Measurements from ENCODE around the gene IGSF9B.
"Not testable (repeated sequence)": the region's sequence is repeated elsewhere in the genome, so short reads cannot be mapped to it uniquely, and the experiment has no call there.

The IGSF9B gene

GRCh38 chr11:133956650-133957633 lies at the start of gene IGSF9B:
TSS of gene IGSF9B (minus strand) at chr11:133956968. CDS start at chr11:133956754, 214 bp downstream.
- Mint-ChIP-seq H3K4me3 (peak within 1 kb of the TSS; percentile 75), H3K4me1 (peaks cover 14 to 21% of the 10 kb centered on the region in 2 donors), H3K9me3 (peaks cover 0 to 1% of the 10 kb centered on the region in 2 donors), H3K27ac (no peak within 1 kb of the TSS), H3K36me3 (no peaks in the 10 kb centered on the region), H3K27me3 (peaks cover 54 to 72% of the 10 kb centered on the region in 2 donors)
- ATAC-seq (replicated peaks) (peak; percentile 92 to 95), DNase-seq (peak; percentile 84)

GRCh38 chr11:134004496-134005172 lies 47.9 kb upstream of the IGSF9B start:
- DNase-seq (no peak), ATAC-seq (replicated peaks) (no peak)
- Mint-ChIP-seq H3K27me3 (peaks cover 4 to 11% of the 10 kb centered on the region in 2 donors), H3K9me3 (no peaks in the 10 kb centered on the region), H3K4me3 (no peak overlapping the region), H3K36me3 (no peaks in the 10 kb centered on the region), H3K4me1 (peaks cover 0 to 2% of the 10 kb centered on the region in 2 donors), H3K27ac (no peak overlapping the region)

GRCh38 chr11:134003792-134004495 lies 47.2 kb upstream of the IGSF9B start:
- Mint-ChIP-seq H3K27ac (no peak overlapping the region), H3K4me1 (peaks cover 0 to 2% of the 10 kb centered on the region in 2 donors), H3K9me3 (no peaks in the 10 kb centered on the region), H3K36me3 (no peaks in the 10 kb centered on the region), H3K4me3 (no peak overlapping the region), H3K27me3 (peaks cover 0 to 9% of the 10 kb centered on the region in 2 donors)
- ATAC-seq (replicated peaks) = no peak
- no peak for DNase-seq

- not testable (repeated sequence) for H3K4me3 Mint-ChIP-seq; H3K27ac Mint-ChIP-seq; H3K9me3 Mint-ChIP-seq; H3K36me3 Mint-ChIP-seq; H3K4me1 Mint-ChIP-seq; H3K27me3 Mint-ChIP-seq; ATAC-seq (replicated peaks); DNase-seq
Measured at GRCh38 chr11:134002819-134003218, 46.1 kb upstream of the IGSF9B start.

- H3K4me1 Mint-ChIP-seq; DNase-seq; H3K4me3 Mint-ChIP-seq; H3K27ac Mint-ChIP-seq; H3K36me3 Mint-ChIP-seq; ATAC-seq (replicated peaks); H3K9me3 Mint-ChIP-seq: not testable (repeated sequence)
- H3K27me3 Mint-ChIP-seq = peaks cover under 1 to 14% of the 10 kb centered on the region in 2 donors
Measured at GRCh38 chr11:134002338-134002737, 45.6 kb upstream of the IGSF9B start.

GRCh38 chr11:134001596-134001995 lies 44.8 kb upstream of the IGSF9B start:
- ATAC-seq (replicated peaks) (no peak), DNase-seq (no peak)
- H3K9me3 Mint-ChIP-seq = no peaks in the 10 kb centered on the region
- no peak overlapping the region for H3K4me3 Mint-ChIP-seq
- no peaks in the 10 kb centered on the region for H3K36me3 Mint-ChIP-seq
- peaks cover 7 to 21% of the 10 kb centered on the region in 2 donors for H3K27me3 Mint-ChIP-seq
- no peaks in the 10 kb centered on the region for H3K4me1 Mint-ChIP-seq
- no peak overlapping the region for H3K27ac Mint-ChIP-seq

- Mint-ChIP-seq H3K27ac (no peak overlapping the region), H3K27me3 (peaks cover 7 to 21% of the 10 kb centered on the region in 2 donors)
Measured at GRCh38 chr11:134001088-134001487, 44.3 kb upstream of the IGSF9B start.

GRCh38 chr11:133999355-133999754 lies 42.6 kb upstream of the IGSF9B start:
- Mint-ChIP-seq H3K27ac (no peak overlapping the region), H3K36me3 (no peaks in the 10 kb centered on the region), H3K27me3 (peaks cover 7 to 29% of the 10 kb centered on the region in 2 donors), H3K4me1 (no peaks in the 10 kb centered on the region), H3K4me3 (no peak overlapping the region), H3K9me3 (peaks cover 0 to 3% of the 10 kb centered on the region in 2 donors)
- no peak for ATAC-seq (replicated peaks)
- DNase-seq = no peak

More at GRCh38 chr11:134001088-134001487, 44.3 kb upstream of the IGSF9B start:
- DNase-seq (no peak), ATAC-seq (replicated peaks) (no peak)
- Mint-ChIP-seq H3K4me3 (no peak overlapping the region), H3K9me3 (no peaks in the 10 kb centered on the region), H3K36me3 (no peaks in the 10 kb centered on the region), H3K4me1 (no peaks in the 10 kb centered on the region)

- peaks cover 7 to 29% of the 10 kb centered on the region in 2 donors for H3K27me3 Mint-ChIP-seq
- H3K27ac Mint-ChIP-seq = no peak overlapping the region
- no peak overlapping the region for H3K4me3 Mint-ChIP-seq
- ATAC-seq (replicated peaks) (no peak), DNase-seq (no peak)
- H3K9me3 Mint-ChIP-seq = peaks cover 0 to 3% of the 10 kb centered on the region in 2 donors
- no peaks in the 10 kb centered on the region for H3K4me1 Mint-ChIP-seq
- no peaks in the 10 kb centered on the region for H3K36me3 Mint-ChIP-seq
Measured at GRCh38 chr11:133997554-133997953, 40.8 kb upstream of the IGSF9B start.

GRCh38 chr11:133996671-133997070 lies 39.9 kb upstream of the IGSF9B start:
- H3K27ac Mint-ChIP-seq = no peak overlapping the region
- H3K27me3 Mint-ChIP-seq = peaks cover 7 to 30% of the 10 kb centered on the region in 2 donors
- no peak overlapping the region for H3K4me3 Mint-ChIP-seq

GRCh38 chr11:133995066-133995465 lies 38.3 kb upstream of the IGSF9B start:
- Mint-ChIP-seq H3K27ac (no peak overlapping the region), H3K36me3 (no peaks in the 10 kb centered on the region), H3K4me3 (no peak overlapping the region), H3K4me1 (no peaks in the 10 kb centered on the region), H3K27me3 (peaks cover 12 to 36% of the 10 kb centered on the region in 2 donors), H3K9me3 (peaks cover 0 to 3% of the 10 kb centered on the region in 2 donors)
- ATAC-seq (replicated peaks) (no peak), DNase-seq (no peak)

More at GRCh38 chr11:133996671-133997070, 39.9 kb upstream of the IGSF9B start:
- Mint-ChIP-seq H3K4me1 (no peaks in the 10 kb centered on the region), H3K36me3 (no peaks in the 10 kb centered on the region), H3K9me3 (peaks cover 0 to 3% of the 10 kb centered on the region in 2 donors)
- ATAC-seq (replicated peaks) (no peak), DNase-seq (no peak)

- H3K27me3 Mint-ChIP-seq = peaks cover 18 to 36% of the 10 kb centered on the region in 2 donors
- peaks cover 0 to 3% of the 10 kb centered on the region in 2 donors for H3K9me3 Mint-ChIP-seq
- no peak for DNase-seq
- no peaks in the 10 kb centered on the region for H3K36me3 Mint-ChIP-seq
- no peak for ATAC-seq (replicated peaks)
- no peak overlapping the region for H3K27ac Mint-ChIP-seq
- no peaks in the 10 kb centered on the region for H3K4me1 Mint-ChIP-seq
- no peak overlapping the region for H3K4me3 Mint-ChIP-seq
Measured at GRCh38 chr11:133993921-133994320, 37.2 kb upstream of the IGSF9B start.

- no peak overlapping the region for H3K4me3 Mint-ChIP-seq
- ATAC-seq (replicated peaks) = no peak
- no peak overlapping the region for H3K27ac Mint-ChIP-seq
- H3K4me1 Mint-ChIP-seq = no peaks in the 10 kb centered on the region
- DNase-seq = no peak
- H3K27me3 Mint-ChIP-seq = peaks cover 18 to 33% of the 10 kb centered on the region in 2 donors
- peaks cover 0 to 3% of the 10 kb centered on the region in 2 donors for H3K9me3 Mint-ChIP-seq
- no peaks in the 10 kb centered on the region for H3K36me3 Mint-ChIP-seq
Measured at GRCh38 chr11:133993107-133993506, 36.3 kb upstream of the IGSF9B start.

GRCh38 chr11:133992121-133992520 lies 35.4 kb upstream of the IGSF9B start:
- H3K27ac Mint-ChIP-seq = no peak overlapping the region

More at GRCh38 chr11:133992121-133992520, 35.4 kb upstream of the IGSF9B start:
- Mint-ChIP-seq H3K27me3 (peaks cover 15 to 23% of the 10 kb centered on the region in 2 donors), H3K4me3 (no peak overlapping the region), H3K36me3 (no peaks in the 10 kb centered on the region), H3K4me1 (no peaks in the 10 kb centered on the region), H3K9me3 (peaks cover 0 to 3% of the 10 kb centered on the region in 2 donors)
- ATAC-seq (replicated peaks) (no peak), DNase-seq (no peak)
